ENCODE measurements around the gene GMCL1.

The GMCL1 gene

GRCh38 chr2:69833752-69834151 is 4.3 kb downstream of the GMCL1 start:
- no peak overlapping the region for H3K4me3 ChIP-seq (replicated peaks; ENCODE audit: low read depth, low read length)
- DNase-seq (ENCODE audit: extremely low read depth, low read depth), result no peak
- no peak for TF ChIP-seq CTCF (IDR thresholded peaks at IDR 0.05; ENCODE audit: low read depth, low read length, missing control alignments)

- TF ChIP-seq CTCF (IDR thresholded peaks at IDR 0.05; ENCODE audit: low read depth, low read length, missing control alignments), result no peak
- H3K4me3 ChIP-seq (replicated peaks; ENCODE audit: low read depth, low read length), result no peak overlapping the region
- no peak for DNase-seq (ENCODE audit: extremely low read depth, low read depth)
These were observed 6.2 kb downstream of the GMCL1 start for GRCh38 chr2:69835666-69836065.

- no peak for DNase-seq (ENCODE audit: extremely low read depth, low read depth)
- H3K4me3 ChIP-seq (replicated peaks; ENCODE audit: low read depth, low read length), result no peak overlapping the region
- no peak for TF ChIP-seq CTCF (IDR thresholded peaks at IDR 0.05; ENCODE audit: low read depth, low read length, missing control alignments)
These were observed 6.9 kb downstream of the GMCL1 start for GRCh38 chr2:69836316-69836715.

GRCh38 chr2:69837533-69837932 is 8.1 kb downstream of the GMCL1 start:
- no peak for DNase-seq (ENCODE audit: extremely low read depth, low read depth)
- no peak for TF ChIP-seq CTCF (IDR thresholded peaks at IDR 0.05; ENCODE audit: low read depth, low read length, missing control alignments)
- no peak overlapping the region for H3K4me3 ChIP-seq (replicated peaks; ENCODE audit: low read depth, low read length)

GRCh38 chr2:69843993-69844392 is 14.5 kb downstream of the GMCL1 start:
- no peak for DNase-seq (ENCODE audit: extremely low read depth, low read depth)
- no peak for TF ChIP-seq CTCF (IDR thresholded peaks at IDR 0.05; ENCODE audit: low read depth, low read length, missing control alignments)
- H3K4me3 ChIP-seq (replicated peaks; ENCODE audit: low read depth, low read length), result no peak overlapping the region

GRCh38 chr2:69844560-69844959 is 15.1 kb downstream of the GMCL1 start:
- DNase-seq (ENCODE audit: extremely low read depth, low read depth), result no peak
- H3K4me3 ChIP-seq (replicated peaks; ENCODE audit: low read depth, low read length), result no peak overlapping the region
- TF ChIP-seq CTCF (IDR thresholded peaks at IDR 0.05; ENCODE audit: low read depth, low read length, missing control alignments), result no peak

All from HFF-Myc (cell line).